Ishikawa (cell line): ENCODE results near the gene UCHL3.

Experiments used
- CEBPB ChIP-seq: IDR thresholded peaks from 2 replicates; pipeline ENCODE4 v1.6.1; 2012
- CREB1 ChIP-seq: IDR thresholded peaks from 2 replicates; pipeline ENCODE4 v1.6.1; 2012; ENCODE audit warnings: low read depth
- EGR1 ChIP-seq: IDR thresholded peaks from 2 replicates; pipeline ENCODE4 v1.6.1; 2012
- EP300 ChIP-seq: IDR thresholded peaks from 2 replicates; pipeline ENCODE4 v1.6.1; 2012; ENCODE audit warnings: borderline replicate concordance
- FOXM1 ChIP-seq: IDR thresholded peaks from 2 replicates; pipeline ENCODE4 v1.6.1; 2012; ENCODE audit warnings: low read depth, borderline replicate concordance
- NFIC ChIP-seq: IDR thresholded peaks from 2 replicates; pipeline ENCODE4 v1.6.1; 2012
- RAD21 ChIP-seq: IDR thresholded peaks from 2 replicates; pipeline ENCODE4 v1.6.1; 2012; ENCODE audit warnings: low read depth
- TAF1 ChIP-seq: IDR thresholded peaks from 2 replicates; pipeline ENCODE4 v1.6.1; 2012; ENCODE audit warnings: low read depth, mild to moderate bottlenecking
- TCF12 ChIP-seq: IDR thresholded peaks from 2 replicates; pipeline ENCODE4 v1.6.1; 2012; ENCODE audit warnings: low read depth
- TEAD4 ChIP-seq: IDR thresholded peaks from 2 replicates; pipeline ENCODE4 v1.6.1; 2012
- YY1 ChIP-seq: IDR thresholded peaks from 2 replicates; pipeline ENCODE4 v1.6.1; 2012; ENCODE audit warnings: low read depth
- ZBTB7A ChIP-seq: IDR thresholded peaks from 2 replicates; pipeline ENCODE4 v1.6.1; 2012; ENCODE audit warnings: low read depth
- TF ChIP-seq, protein P1 (sequence below): IDR thresholded peaks from 2 replicates; pipeline ENCODE4 v1.6.1; 2012
- TF ChIP-seq, protein P2 (sequence below): IDR thresholded peaks from 2 replicates; pipeline ENCODE4 v1.6.1; 2012
- TF ChIP-seq, protein P3 (sequence below): IDR thresholded peaks from 2 replicates; pipeline ENCODE4 v1.6.1; 2012; ENCODE audit warnings: low read depth, mild to moderate bottlenecking

Gene UCHL3

DNA sequence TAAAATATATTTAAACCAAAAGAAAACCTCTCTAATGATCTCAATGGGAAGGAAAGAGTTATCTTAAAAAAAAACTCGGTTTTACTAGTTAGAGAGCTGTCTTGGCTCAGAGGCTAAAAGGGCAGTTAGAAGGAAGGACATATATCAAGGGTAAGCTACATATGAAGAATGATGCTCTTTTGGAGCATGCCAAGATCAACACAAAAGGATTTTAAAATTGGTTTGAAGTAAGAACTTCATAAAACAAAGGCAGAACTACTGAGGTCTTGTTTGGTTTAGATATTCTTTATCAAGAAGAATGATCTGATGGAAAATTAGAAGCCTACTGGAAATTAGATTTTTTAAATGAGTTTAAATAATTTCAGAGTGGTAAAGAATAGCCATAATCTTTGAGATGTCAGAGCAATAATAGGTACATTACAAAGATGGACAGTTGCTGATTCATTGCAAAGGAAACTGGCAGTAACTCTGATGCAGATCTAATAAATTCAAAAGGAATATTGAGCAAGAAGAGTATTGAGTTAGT, 47.1 kb downstream of the UCHL3 start:
- TF ChIP-seq CEBPB, result no peak
- no peak for TF ChIP-seq TAF1
- TF ChIP-seq RAD21, result no peak
- TF ChIP-seq EP300, result no peak
- no peak for TF ChIP-seq TCF12
- no peak for TF ChIP-seq ZBTB7A
- TF ChIP-seq TEAD4, result no peak
- TF ChIP-seq, protein P1, sequence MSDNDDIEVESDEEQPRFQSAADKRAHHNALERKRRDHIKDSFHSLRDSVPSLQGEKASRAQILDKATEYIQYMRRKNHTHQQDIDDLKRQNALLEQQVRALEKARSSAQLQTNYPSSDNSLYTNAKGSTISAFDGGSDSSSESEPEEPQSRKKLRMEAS, result no peak

DNA sequence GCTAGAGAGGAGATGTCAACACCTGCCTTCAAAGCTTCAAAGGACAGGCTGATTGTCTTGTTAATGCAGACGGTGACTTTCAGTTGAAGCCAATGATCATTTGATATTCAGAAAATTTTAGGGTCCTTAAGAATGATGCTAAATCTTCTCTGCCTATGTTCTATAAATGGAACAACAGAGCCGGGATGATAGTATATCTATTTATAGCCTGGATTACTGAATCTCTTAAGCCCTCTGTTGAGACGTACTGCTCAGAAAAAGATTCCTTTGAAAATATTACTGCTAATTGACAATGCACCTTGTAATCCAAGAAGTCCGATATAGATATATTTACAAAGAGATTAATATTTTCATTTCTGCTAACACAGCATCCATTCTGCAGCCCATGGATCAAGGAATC, 50.8 kb downstream of the UCHL3 start:
- TF ChIP-seq FOXM1 (no peak), TCF12 (no peak), RAD21 (no peak), ZBTB7A (no peak), YY1 (no peak), CEBPB (no peak), EP300 (no peak), TEAD4 (no peak), TAF1 (no peak), EGR1 (no peak), CREB1 (no peak)
- TF ChIP-seq, protein P2, sequence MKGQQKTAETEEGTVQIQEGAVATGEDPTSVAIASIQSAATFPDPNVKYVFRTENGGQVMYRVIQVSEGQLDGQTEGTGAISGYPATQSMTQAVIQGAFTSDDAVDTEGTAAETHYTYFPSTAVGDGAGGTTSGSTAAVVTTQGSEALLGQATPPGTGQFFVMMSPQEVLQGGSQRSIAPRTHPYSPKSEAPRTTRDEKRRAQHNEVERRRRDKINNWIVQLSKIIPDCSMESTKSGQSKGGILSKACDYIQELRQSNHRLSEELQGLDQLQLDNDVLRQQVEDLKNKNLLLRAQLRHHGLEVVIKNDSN, result no peak
- TF ChIP-seq, protein P1, result no peak
- TF ChIP-seq, protein P3, sequence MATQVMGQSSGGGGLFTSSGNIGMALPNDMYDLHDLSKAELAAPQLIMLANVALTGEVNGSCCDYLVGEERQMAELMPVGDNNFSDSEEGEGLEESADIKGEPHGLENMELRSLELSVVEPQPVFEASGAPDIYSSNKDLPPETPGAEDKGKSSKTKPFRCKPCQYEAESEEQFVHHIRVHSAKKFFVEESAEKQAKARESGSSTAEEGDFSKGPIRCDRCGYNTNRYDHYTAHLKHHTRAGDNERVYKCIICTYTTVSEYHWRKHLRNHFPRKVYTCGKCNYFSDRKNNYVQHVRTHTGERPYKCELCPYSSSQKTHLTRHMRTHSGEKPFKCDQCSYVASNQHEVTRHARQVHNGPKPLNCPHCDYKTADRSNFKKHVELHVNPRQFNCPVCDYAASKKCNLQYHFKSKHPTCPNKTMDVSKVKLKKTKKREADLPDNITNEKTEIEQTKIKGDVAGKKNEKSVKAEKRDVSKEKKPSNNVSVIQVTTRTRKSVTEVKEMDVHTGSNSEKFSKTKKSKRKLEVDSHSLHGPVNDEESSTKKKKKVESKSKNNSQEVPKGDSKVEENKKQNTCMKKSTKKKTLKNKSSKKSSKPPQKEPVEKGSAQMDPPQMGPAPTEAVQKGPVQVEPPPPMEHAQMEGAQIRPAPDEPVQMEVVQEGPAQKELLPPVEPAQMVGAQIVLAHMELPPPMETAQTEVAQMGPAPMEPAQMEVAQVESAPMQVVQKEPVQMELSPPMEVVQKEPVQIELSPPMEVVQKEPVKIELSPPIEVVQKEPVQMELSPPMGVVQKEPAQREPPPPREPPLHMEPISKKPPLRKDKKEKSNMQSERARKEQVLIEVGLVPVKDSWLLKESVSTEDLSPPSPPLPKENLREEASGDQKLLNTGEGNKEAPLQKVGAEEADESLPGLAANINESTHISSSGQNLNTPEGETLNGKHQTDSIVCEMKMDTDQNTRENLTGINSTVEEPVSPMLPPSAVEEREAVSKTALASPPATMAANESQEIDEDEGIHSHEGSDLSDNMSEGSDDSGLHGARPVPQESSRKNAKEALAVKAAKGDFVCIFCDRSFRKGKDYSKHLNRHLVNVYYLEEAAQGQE, result no peak

DNA sequence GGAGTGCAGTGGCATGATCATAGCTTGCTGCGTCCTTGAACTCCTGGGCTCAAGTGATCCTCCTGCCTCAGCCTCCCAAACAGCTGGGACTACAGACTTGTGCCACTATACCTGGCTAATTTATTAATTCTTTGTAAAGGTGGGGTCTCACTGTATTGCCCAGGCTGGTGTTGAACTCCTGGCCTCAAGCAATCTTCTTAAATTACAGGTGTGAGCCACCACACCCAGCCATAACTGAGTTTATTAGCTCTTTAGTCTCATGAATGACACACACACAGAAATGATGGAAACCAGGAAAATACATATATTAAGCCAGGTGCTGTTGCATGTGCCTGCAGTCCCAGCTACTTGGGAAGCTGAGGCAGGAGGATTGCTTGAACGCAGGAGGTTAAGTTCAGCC, 53.4 kb downstream of the UCHL3 start:
- TF ChIP-seq RAD21, result no peak
- TF ChIP-seq CEBPB, result no peak
- TF ChIP-seq, protein P1, result no peak
- TF ChIP-seq, protein P2, result no peak
- no peak for TF ChIP-seq NFIC
- TF ChIP-seq TEAD4, result no peak
- TF ChIP-seq, protein P3, result no peak
- TF ChIP-seq TAF1, result no peak
- TF ChIP-seq EGR1, result no peak
- no peak for TF ChIP-seq EP300
- TF ChIP-seq ZBTB7A, result no peak

DNA sequence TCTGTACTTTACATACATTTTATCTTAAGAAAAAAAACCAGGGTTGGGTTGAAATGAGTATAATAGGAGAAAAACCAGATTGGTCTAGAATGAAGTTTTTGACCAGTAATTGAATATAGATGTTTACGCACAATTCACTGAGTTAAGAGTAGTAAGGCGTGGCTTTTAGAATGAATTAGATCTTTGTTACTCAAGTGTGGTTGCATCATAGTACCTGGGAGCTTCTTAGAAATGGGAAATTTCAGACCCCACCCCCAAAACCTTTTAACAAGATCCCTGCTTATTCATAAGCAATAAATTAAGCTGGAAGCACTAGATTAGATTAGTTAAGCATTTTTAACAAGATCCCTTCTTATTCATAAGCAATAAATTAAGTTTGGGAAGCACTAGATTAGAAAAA, 57.9 kb downstream of the UCHL3 start:
- TF ChIP-seq CEBPB, result no peak
- TF ChIP-seq NFIC, result no peak
- TF ChIP-seq, protein P2, result no peak

DNA sequence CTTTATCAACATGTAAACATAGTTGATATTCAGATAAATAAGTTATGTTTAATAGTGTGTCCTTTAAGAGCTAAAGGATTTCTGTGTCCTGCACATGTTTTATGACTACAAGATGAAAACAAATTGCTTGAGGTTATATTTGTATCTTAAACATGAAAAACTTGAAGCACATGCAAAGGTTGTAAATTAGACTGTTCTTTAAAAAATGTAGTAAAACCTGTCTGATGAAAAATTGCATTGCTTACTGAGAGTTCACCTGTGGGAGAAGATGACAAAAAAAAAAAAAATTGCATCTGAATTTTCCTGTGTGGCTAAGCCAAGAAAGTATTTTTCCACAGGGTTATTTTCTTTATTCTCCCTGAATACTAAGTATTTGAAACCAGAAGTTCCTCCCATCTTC, 60.9 kb downstream of the UCHL3 start:
- TF ChIP-seq RAD21, result no peak
- TF ChIP-seq EP300, result no peak
- no peak for TF ChIP-seq ZBTB7A
- TF ChIP-seq, protein P2, result no peak
- TF ChIP-seq CREB1, result no peak
- TF ChIP-seq TCF12, result no peak
- TF ChIP-seq YY1, result no peak
- no peak for TF ChIP-seq NFIC
- no peak for TF ChIP-seq FOXM1
- TF ChIP-seq EGR1, result no peak
- TF ChIP-seq, protein P1, result no peak
- TF ChIP-seq TEAD4, result no peak
- no peak for TF ChIP-seq TAF1

DNA sequence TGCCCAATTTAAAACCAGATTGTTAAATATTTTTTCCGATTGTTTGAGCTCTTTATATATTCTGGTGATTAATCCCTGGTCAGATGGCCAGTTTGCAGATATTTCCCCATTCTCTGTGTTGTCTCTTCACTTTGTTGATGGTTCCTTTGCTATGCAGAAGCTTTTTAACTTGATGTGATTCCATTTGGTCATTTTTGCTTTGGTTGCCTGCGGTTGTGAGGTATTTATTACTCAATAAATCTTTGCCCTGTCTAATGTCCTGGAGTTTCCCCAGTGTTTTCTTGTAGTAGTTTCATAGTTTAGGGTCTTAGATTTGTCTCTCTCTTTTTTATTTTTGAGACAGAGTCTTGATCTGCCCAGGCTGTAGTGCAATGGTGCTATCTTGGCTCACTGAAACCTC, 62.8 kb downstream of the UCHL3 start:
- TF ChIP-seq NFIC (no peak), CREB1 (no peak), EP300 (no peak), RAD21 (no peak), YY1 (no peak), TEAD4 (no peak), TAF1 (no peak), TCF12 (no peak), CEBPB (no peak), EGR1 (no peak), ZBTB7A (no peak), FOXM1 (no peak)
- TF ChIP-seq, protein P3, result no peak
- TF ChIP-seq, protein P2, result no peak
- TF ChIP-seq, protein P1, result no peak
